GM19468 (cell line): ENCODE data around the gene CDC42EP3.

ENCODE experiments used
- ATAC-seq: cut with Tn5 transposase; IDR thresholded peaks from one replicate; pipeline ENCODE4 v1.9.1; 2021; ENCODE audit warnings: mild to moderate bottlenecking, moderate library complexity, moderate number of reproducible peaks; ENCODE audit not compliant: unreplicated experiment; ENCODE audit errors: extremely low read depth

The CDC42EP3 gene

DNA sequence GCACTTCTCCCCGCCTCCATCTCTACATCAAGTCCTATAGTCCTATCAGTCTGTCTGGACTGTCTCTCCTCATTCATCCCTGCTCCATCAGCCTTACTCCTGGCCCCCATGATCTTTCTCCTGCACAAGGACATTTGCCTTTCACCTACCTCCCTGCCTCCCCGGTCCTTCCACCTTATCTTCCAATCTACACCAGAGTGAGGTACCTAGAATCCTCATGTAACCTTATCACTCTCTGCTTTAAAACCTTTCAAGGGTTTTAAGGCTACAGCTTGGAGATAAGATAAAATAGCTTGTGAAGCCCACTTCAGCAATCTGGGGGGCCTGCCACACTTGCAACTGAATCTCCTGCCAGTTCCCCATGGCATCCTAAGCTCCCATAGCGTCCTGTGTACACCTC, 12.8 kb downstream of the CDC42EP3 start:
- no peak for ATAC-seq

DNA sequence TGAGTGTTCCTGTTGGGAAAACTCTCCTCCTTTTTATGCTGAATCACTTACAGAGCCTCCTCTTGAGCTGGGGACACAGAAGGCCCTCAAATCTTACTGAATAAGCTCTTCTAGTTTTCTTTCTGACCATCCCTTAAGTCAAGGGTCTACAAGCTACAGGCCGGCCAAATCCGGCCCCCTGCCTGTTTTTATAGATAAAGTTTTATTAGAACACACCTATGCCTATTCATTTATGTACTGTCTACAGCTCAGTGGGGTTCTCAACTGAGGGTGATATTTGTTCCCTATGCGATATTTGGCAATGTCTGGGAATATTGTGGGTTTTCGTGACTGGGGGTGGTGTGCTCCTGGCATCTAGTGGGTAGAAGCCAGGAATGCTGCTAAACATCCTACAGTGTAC, 14.0 kb downstream of the CDC42EP3 start:
- ATAC-seq, result no peak

DNA sequence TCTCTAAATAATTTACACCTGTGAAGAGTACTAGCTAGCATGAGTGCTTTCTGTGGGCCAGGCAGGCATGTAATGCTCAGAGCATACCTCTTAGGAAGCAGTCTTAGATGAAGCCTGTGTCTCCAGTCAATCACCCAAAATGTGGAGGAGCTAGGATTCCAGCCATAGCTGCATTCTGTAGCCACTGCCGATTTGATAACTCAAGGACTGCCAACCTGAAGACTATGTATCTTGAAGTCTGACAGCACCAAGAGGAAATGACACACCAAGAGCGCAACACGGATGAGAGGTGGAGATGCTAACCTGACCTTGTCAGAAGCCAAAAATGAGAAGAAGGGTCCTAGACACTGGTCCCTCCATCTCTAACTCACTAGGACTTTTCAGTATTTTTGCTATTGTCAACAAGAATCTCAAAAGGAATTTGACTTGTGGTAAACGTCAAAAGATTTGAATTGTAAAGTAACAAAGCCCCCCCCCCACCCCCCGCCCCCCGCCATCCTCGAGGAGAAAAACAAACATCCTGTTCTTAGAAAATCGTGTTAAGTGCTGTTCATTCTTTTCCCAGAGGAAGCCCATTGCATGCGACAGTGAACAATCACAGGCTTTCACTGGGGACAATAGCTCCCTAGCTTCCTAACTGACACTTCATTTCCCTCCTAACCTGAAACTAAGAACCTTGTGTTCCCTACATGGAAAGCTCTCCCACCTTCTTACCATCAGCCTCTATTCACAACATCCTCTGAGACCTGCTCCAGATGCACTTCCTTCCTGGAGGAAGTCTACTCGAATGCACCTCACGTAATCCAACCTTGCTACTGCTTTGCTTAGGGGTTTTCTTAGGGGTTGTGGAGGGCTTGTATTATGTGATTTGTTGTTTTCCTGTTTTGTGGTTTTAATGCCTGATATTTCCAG, 14.7 kb downstream of the CDC42EP3 start:
- ATAC-seq, result no peak

DNA sequence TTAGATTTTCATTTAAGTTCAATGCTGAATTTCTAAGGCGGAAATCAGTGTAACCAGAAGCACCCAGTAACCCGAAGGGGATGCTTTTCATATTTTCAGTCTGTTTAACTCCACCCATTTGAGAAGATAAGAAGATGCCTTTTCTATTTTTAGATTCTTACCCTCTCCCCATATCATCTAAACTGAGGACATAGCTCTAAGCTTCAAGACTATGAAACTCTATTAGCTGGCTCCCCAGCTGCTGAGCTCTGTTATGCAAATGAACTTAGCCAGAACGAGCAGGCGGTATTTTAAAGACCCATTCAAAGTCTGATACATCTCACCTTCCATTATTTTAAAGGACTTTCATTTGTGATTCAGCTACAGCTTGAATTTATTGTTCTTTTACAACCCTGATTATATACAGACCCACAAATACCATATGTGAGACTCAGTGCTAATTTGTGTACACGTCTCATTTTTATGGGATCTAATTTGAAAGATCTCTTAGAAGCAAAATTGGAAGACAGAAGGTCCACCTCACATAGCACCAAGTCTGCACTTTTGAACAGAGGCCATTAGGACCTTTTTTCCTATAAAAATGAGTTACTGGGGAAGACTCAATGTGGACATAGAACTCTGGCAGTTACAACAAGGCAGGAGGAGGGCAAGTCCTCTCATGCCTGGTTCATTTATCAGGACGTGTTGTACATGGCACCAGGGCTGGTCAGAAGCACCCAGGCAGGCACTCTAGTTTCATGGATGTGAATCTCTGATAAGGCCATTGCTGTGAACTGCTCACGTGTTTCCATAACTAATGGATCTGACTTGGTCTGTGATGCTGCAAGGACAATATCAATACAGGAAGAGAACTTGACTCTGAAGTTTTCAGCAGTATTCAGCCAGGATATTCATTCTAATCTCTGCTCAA, 16.3 kb downstream of the CDC42EP3 start:
- peak; percentile 79 for ATAC-seq

GRCh38 chr2:37654419-37654818, 17.0 kb downstream of the CDC42EP3 start:
- no peak for ATAC-seq

DNA sequence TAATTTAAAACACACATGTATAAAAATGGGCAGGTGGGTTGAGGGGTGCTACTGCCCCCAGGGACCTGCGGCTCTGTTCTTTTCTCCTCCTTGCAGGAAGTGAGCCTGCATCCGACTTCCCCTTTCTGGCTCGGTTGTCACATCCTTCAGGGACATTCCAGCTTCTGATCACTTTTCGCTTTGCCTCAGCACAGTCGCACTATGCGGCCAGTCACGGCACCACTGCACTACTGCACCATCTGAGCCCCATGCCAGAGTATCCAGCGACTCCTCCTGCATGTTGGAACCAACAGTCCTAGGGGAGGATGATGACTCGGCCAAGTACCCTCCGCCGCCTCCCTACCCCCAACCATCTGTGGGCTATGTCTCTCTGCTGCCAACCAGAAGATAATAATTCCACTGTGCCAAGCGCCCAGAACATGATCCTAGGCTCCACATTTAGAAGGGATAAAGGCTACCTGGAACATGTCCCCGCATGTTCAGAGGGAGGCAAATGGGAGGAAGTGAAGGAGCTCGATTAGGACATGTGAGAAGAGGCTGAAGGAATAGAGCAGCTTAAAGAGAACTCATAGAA, 17.6 kb downstream of the CDC42EP3 start:
- ATAC-seq, result no peak

- no peak for ATAC-seq
Observed at GRCh38 chr2:37653093-37653492, 18.3 kb downstream of the CDC42EP3 start.

DNA sequence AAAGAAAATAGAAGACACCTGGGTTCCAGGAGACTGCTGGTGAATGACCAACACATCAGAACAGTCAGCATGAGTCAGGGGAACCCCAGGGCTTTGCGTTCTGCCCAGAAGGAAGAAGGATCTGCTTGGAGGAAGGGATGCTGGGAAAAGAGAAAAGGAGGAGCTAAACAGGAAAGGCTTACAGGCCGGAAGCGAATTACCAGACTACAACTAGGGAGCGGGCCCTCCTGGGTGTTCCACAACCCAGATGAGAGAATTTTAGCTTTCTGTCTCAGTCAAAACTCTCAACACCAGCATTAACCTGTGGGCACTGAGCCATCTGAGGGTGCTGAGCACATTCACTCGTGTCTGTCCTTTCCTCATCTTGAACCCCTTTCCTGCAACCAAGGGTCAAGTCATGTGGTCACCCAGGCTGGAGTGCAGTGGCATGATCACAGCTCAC, 19.2 kb downstream of the CDC42EP3 start:
- ATAC-seq, result no peak

GRCh38 chr2:37650548-37651093, 20.8 kb downstream of the CDC42EP3 start:
- no peak for ATAC-seq

DNA sequence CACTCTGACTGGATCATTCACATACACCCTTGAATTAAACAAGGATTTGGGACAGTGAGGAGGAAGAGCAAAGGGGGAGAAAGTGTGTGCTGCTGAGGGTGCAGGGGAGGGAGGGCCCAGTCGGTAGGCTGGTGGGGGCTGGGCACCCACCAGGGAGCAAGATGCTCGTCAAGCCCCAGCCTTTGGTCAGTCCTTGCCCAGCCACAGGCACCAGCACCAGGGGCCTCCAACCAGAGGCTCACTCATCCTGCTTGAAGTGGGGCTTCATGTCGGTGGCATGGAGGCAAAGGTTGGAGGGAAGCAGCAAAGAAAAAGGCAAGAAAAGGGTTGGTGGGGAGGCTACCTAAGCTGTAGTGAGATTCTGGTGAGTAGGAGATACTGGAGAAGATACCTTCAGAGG, 21.9 kb downstream of the CDC42EP3 start:
- no peak for ATAC-seq

DNA sequence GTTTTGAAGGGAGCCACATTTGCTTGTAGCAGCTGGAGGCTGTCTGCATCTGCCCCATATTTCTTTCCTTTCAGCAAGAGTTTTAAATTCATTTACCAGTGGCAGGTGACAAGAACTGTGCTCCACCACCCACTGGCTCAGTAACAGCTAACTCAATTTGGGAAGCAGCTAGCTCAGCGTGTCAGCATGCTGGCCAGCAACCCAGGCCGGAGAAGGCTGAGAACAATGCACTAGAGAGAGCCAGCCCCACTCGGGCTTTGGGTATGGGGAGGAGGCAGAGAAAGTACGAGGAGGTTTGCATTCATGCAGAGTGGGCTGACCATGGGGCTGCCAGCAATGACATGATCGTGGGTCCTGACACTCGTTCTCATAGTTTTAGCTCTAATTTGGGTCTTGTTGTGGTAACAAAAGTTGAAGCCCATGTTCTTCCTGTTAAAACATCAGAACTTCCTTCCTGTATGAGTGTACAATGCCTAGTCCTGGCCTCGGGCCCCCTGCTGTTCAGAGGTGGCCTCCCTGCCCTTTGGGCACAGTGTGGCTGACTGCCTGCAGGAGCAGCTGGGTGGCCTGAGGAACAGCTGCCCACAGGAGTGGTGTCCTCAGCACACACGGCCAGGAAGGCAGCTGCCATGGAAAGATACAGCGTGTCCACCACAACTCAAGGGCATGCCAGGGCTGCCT, 23.0 kb downstream of the CDC42EP3 start:
- no peak for ATAC-seq

DNA sequence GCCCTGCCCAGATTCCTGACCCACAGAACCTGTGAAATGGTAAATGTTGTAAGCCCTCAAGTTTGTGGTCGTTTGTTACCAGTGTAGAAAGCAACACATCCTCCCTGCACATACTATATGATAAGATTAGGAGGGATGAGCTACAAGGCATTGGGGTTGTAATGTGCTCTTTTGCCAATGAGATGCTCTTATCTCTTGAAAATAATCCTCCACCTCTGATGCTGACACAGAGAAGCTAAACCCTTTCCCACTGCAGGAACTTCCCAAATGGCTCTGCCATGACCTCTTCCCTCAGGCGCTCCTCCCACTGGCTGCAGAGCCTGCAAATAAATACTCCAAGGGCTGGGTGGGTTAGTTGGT, 23.5 kb downstream of the CDC42EP3 start:
- ATAC-seq, result no peak

GRCh38 chr2:37645836-37646235, 25.6 kb downstream of the CDC42EP3 start:
- no peak for ATAC-seq

DNA sequence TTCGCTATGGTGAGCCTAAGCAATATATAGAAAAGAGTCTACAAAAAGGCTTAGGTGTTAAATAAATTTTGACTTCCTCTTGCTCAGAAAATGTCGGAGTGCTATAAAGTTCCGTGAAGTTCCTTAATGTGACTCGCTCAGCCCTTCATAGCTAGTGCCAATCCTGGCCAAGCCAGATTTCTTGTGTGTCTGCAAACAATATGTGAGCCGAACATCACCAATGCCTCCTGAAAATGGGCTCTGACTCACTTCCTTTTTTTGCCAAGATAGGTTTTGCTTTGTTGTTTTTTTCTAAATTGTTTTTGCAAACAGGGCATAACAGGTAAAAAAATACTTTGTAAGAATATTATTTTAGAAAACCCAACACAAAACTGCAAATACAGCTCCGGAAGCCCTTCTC, 26.1 kb downstream of the CDC42EP3 start:
- no peak for ATAC-seq

DNA sequence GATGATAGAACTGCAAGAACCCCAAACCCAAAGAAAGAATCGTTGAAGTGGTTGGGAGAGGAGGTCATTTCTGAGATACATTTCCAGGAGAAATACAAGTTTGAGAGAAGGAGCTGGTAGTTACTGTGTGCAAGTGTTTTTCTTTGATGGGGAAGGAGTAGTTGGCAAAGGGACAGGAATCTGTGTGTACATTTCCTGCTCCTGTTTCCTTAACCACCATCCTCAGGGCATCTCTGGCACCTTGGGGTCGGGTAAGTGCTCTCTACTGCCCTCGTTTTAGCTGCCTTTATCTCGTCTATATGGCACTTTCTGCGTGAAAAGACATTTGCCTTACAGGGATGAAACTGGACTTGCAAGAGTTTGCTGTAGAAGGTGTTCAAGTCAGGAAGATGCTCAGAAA, 27.3 kb downstream of the CDC42EP3 start:
- ATAC-seq, result no peak

- no peak for ATAC-seq
Observed at GRCh38 chr2:37643730-37644078, 27.7 kb downstream of the CDC42EP3 start.

DNA sequence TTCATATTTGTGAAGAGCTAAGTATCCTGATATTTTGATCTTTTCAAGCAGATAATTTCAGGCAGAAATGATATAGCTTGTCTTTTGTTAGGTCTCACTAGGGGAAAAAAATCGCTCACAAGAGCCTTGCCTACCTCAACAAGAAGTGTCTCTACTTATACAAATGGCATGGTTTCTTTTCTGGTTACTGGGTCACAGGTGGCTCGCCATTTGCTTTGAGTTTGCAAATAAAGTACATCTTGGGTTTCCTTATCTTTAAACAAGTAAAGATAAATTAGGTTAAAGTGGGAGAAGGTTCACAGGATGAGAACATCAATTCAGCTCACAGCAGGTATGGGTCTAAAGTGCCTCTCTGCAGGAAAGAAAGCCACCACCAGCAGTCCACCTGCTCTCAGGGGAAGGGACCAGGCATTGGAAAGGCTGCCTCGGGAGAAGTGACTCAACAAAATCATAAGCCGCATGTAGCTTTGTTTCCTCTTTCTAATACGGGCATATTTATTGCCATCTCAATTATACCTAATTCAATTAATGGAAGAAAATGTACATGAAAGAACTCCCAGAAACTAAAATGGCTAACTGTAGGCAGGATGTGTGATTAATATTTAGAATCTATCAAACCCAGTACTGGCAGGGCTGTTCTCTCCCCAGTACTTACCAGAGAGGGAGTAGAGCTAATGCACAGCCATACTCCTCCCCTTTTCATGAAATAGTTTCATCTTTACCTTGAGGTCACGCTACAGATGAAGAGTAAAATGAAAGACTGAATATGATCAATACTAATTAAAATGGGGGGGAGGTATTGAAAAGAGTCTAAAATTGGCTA, 28.3 kb downstream of the CDC42EP3 start:
- ATAC-seq, result no peak

DNA sequence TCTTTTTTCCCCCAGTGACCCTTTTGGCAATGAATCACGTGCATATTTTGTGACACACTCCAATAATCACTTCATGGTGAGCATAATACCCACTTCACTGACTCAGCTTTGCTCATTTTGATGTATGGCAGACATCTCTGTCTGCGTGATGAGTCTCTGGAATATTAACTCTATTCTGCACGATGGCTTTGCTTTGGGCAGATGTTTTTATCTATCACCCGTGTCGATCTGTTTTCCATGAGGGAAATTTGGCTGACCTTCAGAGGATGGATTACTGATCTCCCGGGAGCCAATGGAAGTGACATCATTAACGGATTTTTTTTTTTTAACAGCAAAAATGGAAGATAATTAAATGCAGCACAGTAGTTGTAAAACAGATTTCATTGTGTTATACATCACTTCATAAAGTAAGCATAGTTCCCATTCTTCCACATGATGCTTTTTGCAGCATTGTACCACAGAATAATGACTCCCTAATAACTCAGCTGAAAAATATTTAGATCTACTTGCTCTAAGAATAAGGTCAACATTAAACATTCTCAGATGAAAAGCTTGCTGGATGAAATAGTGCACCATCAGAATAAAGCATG, 29.8 kb downstream of the CDC42EP3 start:
- ATAC-seq, result no peak

GRCh38 chr2:37639631-37640030, 31.8 kb downstream of the CDC42EP3 start:
- ATAC-seq, result no peak
